Vagina (tissue), 2 donors: Measurements from ENCODE around the gene TRIM69. TPM values are rescaled to one million over a fixed set of nuclear protein-coding genes. Genes with fewer than 3 reads are reported as not detected.

Source experiments
- DNase-seq, 2 donors: peaks; one replicate each; pipeline ENCODE4 v3.0.0-alpha.2; 2017; ENCODE audit errors: extremely low spot score in 2 of 2
- H3K27ac ChIP-seq: fragments of 200-600 bp; sonication (generic); one replicate; pipeline ENCODE4 v1.5.1; 2019
- H3K27me3 ChIP-seq: fragments of 200-600 bp; sonication (generic); one replicate; pipeline ENCODE4 v1.5.1; 2019
- H3K36me3 ChIP-seq, 2 donors: fragments of 200-600 bp; sonication (generic); one replicate each; pipeline ENCODE4 v1.5.1; 2017 to 2019
- H3K4me1 ChIP-seq: fragments of 200-600 bp; sonication (generic); one replicate; pipeline ENCODE4 v1.5.1; 2019
- H3K4me3 ChIP-seq, 2 donors: fragments of 200-600 bp; sonication (generic); 1 replicate in 1 of 2; 2 replicates in 1 of 2; pipeline ENCODE4 v1.5.1; 2016 to 2019
- H3K9me3 ChIP-seq: fragments of 200-600 bp; sonication (generic); one replicate; pipeline ENCODE4 v1.5.1; 2019
- CTCF ChIP-seq, 3 experiments: fragments of 450-650 bp in 2 of 3; fragments of 200-600 bp in 1 of 3; sonication (generic) in 1 of 3; IDR thresholded peaks; one replicate each; pipeline ENCODE4 v1.5.1; 2017 to 2019; ENCODE audit warnings: antibody characterized with exemption in 3 of 3, mild to moderate bottlenecking in 2 of 3, moderate library complexity in 2 of 3
- POLR2A ChIP-seq, 2 donors: fragments of 450-650 bp; IDR thresholded peaks; one replicate each; pipeline ENCODE4 v1.6.1; 2017; ENCODE audit warnings: antibody characterized with exemption in 2 of 2, mild to moderate bottlenecking in 2 of 2, moderate library complexity in 2 of 2
- POLR2AphosphoS5 ChIP-seq, 2 donors: sonication (generic); formaldehyde crosslinking; IDR thresholded peaks; one replicate each; pipeline ENCODE4 v1.9.0; 2017; ENCODE audit warnings: antibody characterized with exemption in 2 of 2, mild to moderate bottlenecking in 2 of 2, low read depth in 1 of 2; ENCODE audit not compliant: insufficient read depth in 1 of 2
- intact Hi-C: fragments of 100-400 bp; cut with DNase I; formaldehyde crosslinking; loops from one replicate; pipeline ENCODE4 v1.15.1; 2023
- total RNA-seq: library from RNA; depleted of rRNA; stranded (reverse); fragments of >200 nt; gene quantifications from one replicate; pipeline ENCODE4 v1.2.3, GENCODE V29; 2016

Gene TRIM69
- total RNA-seq, 1 donor from 2014 or later: 11.3 TPM

DNA sequence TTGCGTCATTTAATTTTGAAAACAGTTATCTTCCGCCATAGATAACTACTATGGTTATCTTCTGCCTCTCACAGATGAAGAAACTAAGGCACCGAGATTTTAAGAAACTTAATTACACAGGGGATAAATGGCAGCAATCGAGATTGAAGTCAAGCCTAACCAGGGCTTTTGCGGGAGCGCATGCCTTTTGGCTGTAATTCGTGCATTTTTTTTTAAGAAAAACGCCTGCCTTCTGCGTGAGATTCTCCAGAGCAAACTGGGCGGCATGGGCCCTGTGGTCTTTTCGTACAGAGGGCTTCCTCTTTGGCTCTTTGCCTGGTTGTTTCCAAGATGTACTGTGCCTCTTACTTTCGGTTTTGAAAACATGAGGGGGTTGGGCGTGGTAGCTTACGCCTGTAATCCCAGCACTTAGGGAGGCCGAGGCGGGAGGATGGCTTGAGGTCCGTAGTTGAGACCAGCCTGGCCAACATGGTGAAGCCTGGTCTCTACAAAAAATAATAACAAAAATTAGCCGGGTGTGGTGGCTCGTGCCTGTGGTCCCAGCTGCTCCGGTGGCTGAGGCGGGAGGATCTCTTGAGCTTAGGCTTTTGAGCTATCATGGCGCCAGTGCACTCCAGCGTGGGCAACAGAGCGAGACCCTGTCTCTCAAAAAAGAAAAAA, 23.9 kb upstream of the TRIM69 start:
- H3K27me3 ChIP-seq: no peaks in the 10 kb centered on the region
- H3K9me3 ChIP-seq: no peaks in the 10 kb centered on the region
- peaks cover 0 to 27% of the 10 kb centered on the region in 2 donors for H3K36me3 ChIP-seq
- peak overlapping the region; percentile 95 to 99 for H3K4me3 ChIP-seq
- peak overlapping the region; percentile 100 for H3K27ac ChIP-seq
- intact Hi-C loops: no loop called here
- peak in 1 of 2 donors; percentile 53 for TF ChIP-seq POLR2A (IDR thresholded peaks at IDR 0.05)
- TF ChIP-seq CTCF (IDR thresholded peaks at IDR 0.05): no peak
- peak; percentile 55 to 83 for TF ChIP-seq POLR2AphosphoS5 (IDR thresholded peaks at IDR 0.05; ENCODE audit: insufficient read depth in 1 of 2, low read depth in 1 of 2)
- no peak for DNase-seq
- H3K4me1 ChIP-seq: peaks cover 44% of the 10 kb centered on the region

DNA sequence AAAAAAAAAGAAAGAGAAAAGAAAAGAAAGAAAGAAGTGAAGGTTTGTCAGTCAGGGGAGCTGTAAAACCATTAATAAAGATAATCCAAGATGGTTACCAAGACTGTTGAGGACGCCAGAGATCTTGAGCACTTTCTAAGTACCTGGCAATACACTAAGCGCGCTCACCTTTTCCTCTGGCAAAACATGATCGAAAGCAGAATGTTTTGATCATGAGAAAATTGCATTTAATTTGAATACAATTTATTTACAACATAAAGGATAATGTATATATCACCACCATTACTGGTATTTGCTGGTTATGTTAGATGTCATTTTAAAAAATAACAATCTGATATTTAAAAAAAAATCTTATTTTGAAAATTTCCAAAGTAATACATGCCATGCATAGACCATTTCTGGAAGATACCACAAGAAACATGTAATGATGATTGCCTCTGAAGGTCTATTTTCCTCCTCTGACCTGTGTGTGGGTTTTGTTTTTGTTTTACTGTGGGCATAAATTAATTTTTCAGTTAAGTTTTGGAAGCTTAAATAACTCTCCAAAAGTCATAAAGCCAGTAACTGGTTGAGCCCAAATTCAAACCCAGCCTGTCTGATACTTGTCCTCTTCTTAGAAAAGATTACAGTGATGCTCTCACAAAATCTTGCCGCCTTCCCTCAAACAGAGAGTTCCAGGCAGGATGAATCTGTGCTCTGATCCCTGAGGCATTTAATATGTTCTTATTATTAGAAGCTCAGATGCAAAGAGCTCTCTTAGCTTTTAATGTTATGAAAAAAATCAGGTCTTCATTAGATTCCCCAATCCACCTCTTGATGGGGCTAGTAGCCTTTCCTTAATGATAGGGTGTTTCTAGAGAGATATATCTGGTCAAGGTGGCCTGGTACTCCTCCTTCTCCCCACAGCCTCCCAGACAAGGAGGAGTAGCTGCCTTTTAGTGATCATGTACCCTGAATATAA, 23.0 kb upstream of the TRIM69 start:
- intact Hi-C loops: no loop called here
- no peaks in the 10 kb centered on the region for H3K9me3 ChIP-seq
- TF ChIP-seq POLR2A (IDR thresholded peaks at IDR 0.05) (no peak), POLR2AphosphoS5 (IDR thresholded peaks at IDR 0.05; ENCODE audit: insufficient read depth in 1 of 2, low read depth in 1 of 2) (peak in 1 of 2 donors; percentile 1)
- no peak for DNase-seq
- peaks cover 44% of the 10 kb centered on the region for H3K4me1 ChIP-seq
- peak overlapping the region; percentile 95 to 99 for H3K4me3 ChIP-seq
- no peaks in the 10 kb centered on the region for H3K27me3 ChIP-seq
- peak overlapping the region; percentile 100 for H3K27ac ChIP-seq
- peaks cover 0 to 35% of the 10 kb centered on the region in 2 donors for H3K36me3 ChIP-seq

- DNase-seq: no peak
- peaks cover 0 to 43% of the 10 kb centered on the region in 2 donors for H3K36me3 ChIP-seq
- no peak for TF ChIP-seq POLR2AphosphoS5 (IDR thresholded peaks at IDR 0.05; ENCODE audit: insufficient read depth in 1 of 2, low read depth in 1 of 2)
- no peak for TF ChIP-seq POLR2A (IDR thresholded peaks at IDR 0.05)
- TF ChIP-seq CTCF (IDR thresholded peaks at IDR 0.05): no peak
- H3K9me3 ChIP-seq: no peaks in the 10 kb centered on the region
- H3K4me1 ChIP-seq: peaks cover 34% of the 10 kb centered on the region
- intact Hi-C loops: no loop called here
- H3K4me3 ChIP-seq: peak overlapping the region in 1 of 2 donors; percentile 99
- peak overlapping the region; percentile 100 for H3K27ac ChIP-seq
- H3K27me3 ChIP-seq: no peaks in the 10 kb centered on the region
Measured at GRCh38 chr15:44715142-44715796, 21.1 kb upstream of the TRIM69 start.

DNA sequence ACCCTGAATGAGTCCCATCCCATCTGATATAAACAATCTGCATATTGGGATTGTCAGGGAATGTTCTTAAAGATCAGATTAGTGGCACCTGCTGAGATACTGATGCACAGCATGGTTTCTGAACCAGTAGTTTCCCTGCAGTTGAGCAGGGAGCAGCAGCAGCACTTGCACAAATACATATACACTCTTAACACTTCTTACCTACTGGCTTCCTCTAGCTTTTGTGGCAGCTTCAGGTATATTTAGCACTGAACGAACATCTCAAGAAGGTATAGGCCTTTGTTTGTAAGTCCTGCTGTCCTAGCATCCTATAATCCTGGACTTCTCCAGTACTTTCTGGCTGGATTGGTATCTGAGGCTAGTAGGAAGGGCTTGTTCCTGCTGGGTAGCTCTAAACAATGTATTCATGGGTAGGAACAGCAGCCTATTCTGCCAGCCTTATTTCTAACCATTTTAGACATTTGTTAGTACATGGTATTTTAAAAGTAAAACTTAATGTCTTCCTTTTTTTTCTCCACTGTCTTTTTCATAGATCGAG, 20.5 kb upstream of the TRIM69 start:
- Histone ChIP-seq H3K27me3 (no peaks in the 10 kb centered on the region), H3K9me3 (no peaks in the 10 kb centered on the region), H3K4me3 (no peak overlapping the region), H3K36me3 (peaks cover 0 to 43% of the 10 kb centered on the region in 2 donors), H3K27ac (no peak overlapping the region), H3K4me1 (peaks cover 31% of the 10 kb centered on the region)
- DNase-seq: no peak
- TF ChIP-seq POLR2AphosphoS5 (IDR thresholded peaks at IDR 0.05; ENCODE audit: insufficient read depth in 1 of 2, low read depth in 1 of 2) (no peak), POLR2A (IDR thresholded peaks at IDR 0.05) (no peak), CTCF (IDR thresholded peaks at IDR 0.05) (no peak)
- intact Hi-C loops: no loop called here
